Lower lobe of right lung (tissue), 2 donors: ENCODE results near the gene TRDMT1. TPM values are rescaled to one million over a fixed set of nuclear protein-coding genes. Genes with fewer than 3 reads are reported as not detected.

Experiments used
- ATAC-seq, 2 donors: fragments of 200-7000 bp; cut with Tn5 transposase; one replicate each; pipeline ENCODE4 v1.9.1; 2020 to 2022; ENCODE audit warnings: mild to moderate bottlenecking in 2 of 2, moderate library complexity in 2 of 2
- DNase-seq: peaks from one replicate; pipeline ENCODE4 v3.0.0-alpha.2; 2020
- H3K27ac ChIP-seq: fragments of 200-600 bp; one replicate; pipeline ENCODE4 v1.8.0; 2022
- H3K27me3 ChIP-seq: fragments of 200-600 bp; one replicate; pipeline ENCODE4 v1.8.0; 2022; ENCODE audit warnings: low read depth
- H3K36me3 ChIP-seq: fragments of 200-600 bp; one replicate; pipeline ENCODE4 v1.8.0; 2022; ENCODE audit warnings: mild to moderate bottlenecking
- H3K4me1 ChIP-seq: fragments of 200-600 bp; one replicate; pipeline ENCODE4 v1.8.0; 2022
- H3K4me3 ChIP-seq: fragments of 200-600 bp; one replicate; pipeline ENCODE4 v1.8.0; 2022; ENCODE audit warnings: mild to moderate bottlenecking
- H3K9me3 ChIP-seq: fragments of 200-600 bp; one replicate; pipeline ENCODE4 v1.8.0; 2022
- CTCF ChIP-seq: fragments of 200-600 bp; IDR thresholded peaks from one replicate; pipeline ENCODE4 v1.8.0; 2022; ENCODE audit warnings: antibody characterized with exemption, mild to moderate bottlenecking
- intact Hi-C: fragments of 100-400 bp; cut with DNase I; formaldehyde crosslinking; loops from one replicate; pipeline ENCODE4 v1.11.0; 2022
- total RNA-seq: library from RNA; stranded (reverse); fragmentation: NEBNext Ultra II Directional; extraction: Animal tissue kit (Norgen Biotek cat#: 25700); gene quantifications from one replicate; pipeline ENCODE4 v1.2.1, GENCODE V29; 2021
- donor health status: DM: no; HTN: yes; CAD: no; lungs with severe emphysema.

TRDMT1 gene
- total RNA-seq, 1 donor from 2014 or later: 7.9 TPM

- intact Hi-C loops: no loop called here
- no peaks in the 10 kb centered on the region for H3K27me3 ChIP-seq
- TF ChIP-seq CTCF: no peak
- H3K4me3 ChIP-seq: no peak overlapping the region
- no peaks in the 10 kb centered on the region for H3K36me3 ChIP-seq
- H3K4me1 ChIP-seq: peaks cover 5% of the 10 kb centered on the region
- H3K27ac ChIP-seq: no peak overlapping the region
- no peaks in the 10 kb centered on the region for H3K9me3 ChIP-seq
- ATAC-seq (no peak), DNase-seq (no peak)
Observed at GRCh38 chr10:17190602-17191001, 10.9 kb downstream of the TRDMT1 start.

DNA sequence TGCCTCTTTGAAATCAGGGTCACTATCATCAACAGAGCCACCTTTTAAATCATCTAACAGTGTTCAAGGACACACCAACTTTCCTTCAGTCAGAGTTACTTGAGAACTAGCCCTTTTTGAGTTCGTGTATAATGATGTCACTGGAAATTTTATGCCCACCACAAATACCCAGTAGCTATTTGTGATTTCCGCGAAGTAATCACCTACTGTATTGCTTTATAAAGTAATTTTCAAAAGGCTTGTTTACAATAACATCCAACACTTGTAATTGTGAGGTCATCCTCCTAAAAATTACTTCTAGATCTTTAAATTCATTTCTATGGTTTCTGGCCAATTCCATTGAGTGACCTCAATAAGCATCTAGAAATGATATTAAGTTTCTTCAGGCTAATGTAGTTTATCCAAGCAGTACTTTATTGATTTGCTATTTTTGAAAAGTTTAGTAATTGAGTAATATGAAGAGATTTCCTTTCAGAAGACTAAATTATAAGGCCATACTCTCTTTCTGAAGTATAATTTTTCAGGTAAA is 12.8 kb downstream of the TRDMT1 start:
- Histone ChIP-seq H3K27me3 (no peaks in the 10 kb centered on the region), H3K27ac (no peak overlapping the region), H3K36me3 (no peaks in the 10 kb centered on the region), H3K9me3 (no peaks in the 10 kb centered on the region), H3K4me1 (peaks cover 5% of the 10 kb centered on the region), H3K4me3 (no peak overlapping the region)
- DNase-seq (no peak), ATAC-seq (no peak)
- no peak for TF ChIP-seq CTCF
- intact Hi-C loops: no loop called here

DNA sequence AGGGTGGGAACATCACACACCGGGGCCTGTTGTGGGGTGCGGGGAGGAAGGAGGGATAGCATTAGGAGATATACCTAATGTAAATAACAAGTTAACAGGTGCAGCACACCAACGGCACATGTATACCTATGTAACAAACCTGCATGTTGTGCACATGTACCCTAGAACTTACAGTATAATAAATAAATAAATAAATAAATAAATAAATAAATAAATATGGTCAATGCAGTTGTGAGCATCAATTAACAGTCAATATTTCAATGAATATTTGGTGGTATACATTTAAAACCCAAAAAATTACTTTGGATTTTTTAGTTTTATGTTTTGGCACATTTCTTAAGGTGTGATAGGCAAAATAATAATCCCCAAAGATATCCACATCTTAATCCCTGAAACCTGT is 15.6 kb downstream of the TRDMT1 start:
- H3K36me3 ChIP-seq: no peaks in the 10 kb centered on the region
- DNase-seq: no peak
- H3K4me3 ChIP-seq: no peak overlapping the region
- no peak for ATAC-seq
- intact Hi-C loops: no loop called here
- no peaks in the 10 kb centered on the region for H3K9me3 ChIP-seq
- H3K4me1 ChIP-seq: peaks cover 5% of the 10 kb centered on the region
- H3K27ac ChIP-seq: no peak overlapping the region
- no peaks in the 10 kb centered on the region for H3K27me3 ChIP-seq
- TF ChIP-seq CTCF: no peak

DNA sequence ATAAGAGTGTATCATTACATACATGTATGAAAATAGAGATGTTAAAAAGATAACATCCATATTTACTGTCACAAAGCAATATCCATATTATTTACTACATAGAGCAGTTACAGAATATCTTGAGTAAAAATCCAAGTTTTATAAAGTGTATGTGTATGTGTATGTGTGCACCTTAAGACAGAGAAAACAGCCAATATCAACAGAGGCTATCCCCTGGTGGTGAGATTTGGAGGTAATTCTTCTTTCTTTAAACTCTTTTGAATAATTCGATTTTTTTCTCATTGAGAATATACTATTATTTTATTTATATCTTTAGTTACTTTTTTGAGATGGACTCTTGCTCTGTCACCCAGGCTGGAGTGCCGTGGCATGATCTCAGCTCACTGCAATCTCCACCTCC is 18.4 kb downstream of the TRDMT1 start:
- intact Hi-C loops: no loop called here

GRCh38 chr10:17181751-17182150 is 19.7 kb downstream of the TRDMT1 start:
- H3K27ac ChIP-seq: no peak overlapping the region
- H3K4me3 ChIP-seq: no peak overlapping the region
- no peaks in the 10 kb centered on the region for H3K4me1 ChIP-seq
- DNase-seq: peak; percentile 64
- no peaks in the 10 kb centered on the region for H3K27me3 ChIP-seq
- H3K36me3 ChIP-seq: no peaks in the 10 kb centered on the region
- peak; percentile 90 to 97 for ATAC-seq
- intact Hi-C loops: no loop called here
- no peak for TF ChIP-seq CTCF
- H3K9me3 ChIP-seq: no peaks in the 10 kb centered on the region

More for the DNA sequence above, 18.4 kb downstream of the TRDMT1 start:
- H3K27me3 ChIP-seq: no peaks in the 10 kb centered on the region
- H3K36me3 ChIP-seq: no peaks in the 10 kb centered on the region
- peaks cover 2% of the 10 kb centered on the region for H3K4me1 ChIP-seq
- H3K27ac ChIP-seq: no peak overlapping the region
- DNase-seq (no peak), ATAC-seq (no peak)
- H3K9me3 ChIP-seq: no peaks in the 10 kb centered on the region
- H3K4me3 ChIP-seq: no peak overlapping the region
- no peak for TF ChIP-seq CTCF

DNA sequence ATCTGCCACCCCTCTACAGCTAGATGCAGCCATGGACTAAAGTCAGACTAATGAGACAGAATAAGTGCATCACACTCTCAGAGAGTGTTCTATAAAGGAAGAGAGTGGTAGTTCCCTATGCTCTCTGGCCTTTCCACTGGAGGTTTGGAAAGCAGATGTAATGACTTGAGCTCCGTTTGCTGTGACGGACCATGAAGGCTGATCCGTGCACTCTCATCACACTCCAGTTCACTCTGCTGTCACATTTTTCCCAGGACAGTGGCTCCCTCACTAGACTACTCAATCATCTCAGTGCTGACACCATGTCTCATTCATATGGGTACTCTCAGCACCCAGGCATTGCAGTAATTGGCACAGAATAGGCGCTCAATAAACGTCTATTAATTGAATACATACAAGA is 20.4 kb downstream of the TRDMT1 start:
- Histone ChIP-seq H3K4me1 (no peaks in the 10 kb centered on the region), H3K36me3 (no peaks in the 10 kb centered on the region), H3K4me3 (no peak overlapping the region), H3K9me3 (no peaks in the 10 kb centered on the region), H3K27me3 (no peaks in the 10 kb centered on the region), H3K27ac (no peak overlapping the region)
- no peak for ATAC-seq
- intact Hi-C loops: no loop called here
- no peak for DNase-seq
- no peak for TF ChIP-seq CTCF
